ENCODE data around the gene NUP98.

DNA sequence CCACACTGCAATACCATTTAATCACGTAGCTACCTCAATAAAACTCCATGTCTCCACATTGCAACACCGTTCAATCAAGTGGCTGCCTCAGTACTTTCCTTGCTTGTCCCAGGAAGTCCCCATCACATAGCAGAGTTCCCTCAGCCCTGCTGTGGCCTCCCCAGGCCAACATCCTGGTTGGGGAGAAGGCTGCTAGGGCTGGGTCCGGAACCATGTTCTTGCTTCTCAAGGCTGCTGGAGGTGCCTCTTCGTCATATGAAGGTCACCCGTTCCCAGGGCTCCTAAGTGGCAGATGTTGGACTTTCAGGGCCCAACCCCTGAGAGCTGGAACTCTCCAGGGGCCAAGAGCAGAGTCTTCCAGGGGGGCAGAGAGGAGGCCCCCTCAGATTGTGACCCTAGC, 158.8 kb downstream of the NUP98 start:
- TF ChIP-seq, protein P1, sequence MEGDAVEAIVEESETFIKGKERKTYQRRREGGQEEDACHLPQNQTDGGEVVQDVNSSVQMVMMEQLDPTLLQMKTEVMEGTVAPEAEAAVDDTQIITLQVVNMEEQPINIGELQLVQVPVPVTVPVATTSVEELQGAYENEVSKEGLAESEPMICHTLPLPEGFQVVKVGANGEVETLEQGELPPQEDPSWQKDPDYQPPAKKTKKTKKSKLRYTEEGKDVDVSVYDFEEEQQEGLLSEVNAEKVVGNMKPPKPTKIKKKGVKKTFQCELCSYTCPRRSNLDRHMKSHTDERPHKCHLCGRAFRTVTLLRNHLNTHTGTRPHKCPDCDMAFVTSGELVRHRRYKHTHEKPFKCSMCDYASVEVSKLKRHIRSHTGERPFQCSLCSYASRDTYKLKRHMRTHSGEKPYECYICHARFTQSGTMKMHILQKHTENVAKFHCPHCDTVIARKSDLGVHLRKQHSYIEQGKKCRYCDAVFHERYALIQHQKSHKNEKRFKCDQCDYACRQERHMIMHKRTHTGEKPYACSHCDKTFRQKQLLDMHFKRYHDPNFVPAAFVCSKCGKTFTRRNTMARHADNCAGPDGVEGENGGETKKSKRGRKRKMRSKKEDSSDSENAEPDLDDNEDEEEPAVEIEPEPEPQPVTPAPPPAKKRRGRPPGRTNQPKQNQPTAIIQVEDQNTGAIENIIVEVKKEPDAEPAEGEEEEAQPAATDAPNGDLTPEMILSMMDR (IDR thresholded peaks at IDR 0.05), result no peak
- no peak for TF ChIP-seq POLR2A (IDR thresholded peaks at IDR 0.05)

All from uterus (tissue), 2 donors.